Activated CD4-positive, alpha-beta T cell treated with anti-CD3 and anti-CD28 coated beads, Interleukin-2, Interleukin-4, amounts not matched to agents 100 ng/mL and 50 ng/mL, durations not matched to agents 16 hours and 8 hours (primary cell): ENCODE data around the gene CLEC10A.
"Not testable (repeated sequence)": the region's sequence is repeated elsewhere in the genome, so short reads cannot be mapped to it uniquely, and the experiment has no call there.

Experiments
- DNase-seq: peaks from one replicate; pipeline ENCODE4 v3.0.0-alpha.2; 2020; ENCODE audit warnings: low spot score

The CLEC10A gene

GRCh38 chr17:7108560-7108925 is 28.5 kb upstream of the CLEC10A start:
- no peak for DNase-seq

DNA sequence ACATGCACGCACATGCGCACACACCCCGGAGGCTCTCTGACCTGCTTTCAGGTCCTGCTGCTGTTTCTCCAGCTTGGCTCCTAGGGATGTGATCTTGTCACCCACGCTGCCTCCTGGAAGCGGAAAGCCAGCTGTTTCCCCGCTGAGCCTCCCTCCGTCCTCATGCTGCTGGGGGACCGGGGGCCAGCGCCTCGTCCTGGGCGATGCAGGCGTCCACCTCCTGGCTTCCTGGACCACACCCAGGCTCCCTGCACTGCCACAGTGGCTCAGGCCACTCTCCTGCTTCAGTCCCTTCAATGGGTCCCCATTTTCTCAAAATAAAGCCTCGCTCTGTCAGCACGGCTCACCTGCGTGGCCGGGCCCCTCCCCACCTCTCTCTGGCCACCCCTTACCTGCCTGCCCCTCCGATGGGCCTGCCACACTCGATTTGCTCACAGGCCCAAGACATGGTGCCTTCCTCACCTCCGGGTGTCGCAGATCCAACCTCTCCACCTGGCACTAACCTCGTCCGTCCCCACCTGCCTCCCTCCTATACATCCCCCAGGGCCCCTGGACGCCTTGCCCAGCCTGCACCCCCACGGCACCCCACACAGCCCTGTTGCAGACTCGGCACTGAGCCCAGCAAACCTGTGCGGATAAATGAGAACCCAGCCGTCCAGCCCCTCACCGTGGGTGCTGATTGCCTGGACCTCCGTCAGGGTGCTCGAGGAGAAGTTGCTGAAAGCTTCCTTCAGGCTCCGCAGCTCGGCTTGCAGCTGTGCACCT is 27.9 kb upstream of the CLEC10A start:
- no peak for DNase-seq

DNA sequence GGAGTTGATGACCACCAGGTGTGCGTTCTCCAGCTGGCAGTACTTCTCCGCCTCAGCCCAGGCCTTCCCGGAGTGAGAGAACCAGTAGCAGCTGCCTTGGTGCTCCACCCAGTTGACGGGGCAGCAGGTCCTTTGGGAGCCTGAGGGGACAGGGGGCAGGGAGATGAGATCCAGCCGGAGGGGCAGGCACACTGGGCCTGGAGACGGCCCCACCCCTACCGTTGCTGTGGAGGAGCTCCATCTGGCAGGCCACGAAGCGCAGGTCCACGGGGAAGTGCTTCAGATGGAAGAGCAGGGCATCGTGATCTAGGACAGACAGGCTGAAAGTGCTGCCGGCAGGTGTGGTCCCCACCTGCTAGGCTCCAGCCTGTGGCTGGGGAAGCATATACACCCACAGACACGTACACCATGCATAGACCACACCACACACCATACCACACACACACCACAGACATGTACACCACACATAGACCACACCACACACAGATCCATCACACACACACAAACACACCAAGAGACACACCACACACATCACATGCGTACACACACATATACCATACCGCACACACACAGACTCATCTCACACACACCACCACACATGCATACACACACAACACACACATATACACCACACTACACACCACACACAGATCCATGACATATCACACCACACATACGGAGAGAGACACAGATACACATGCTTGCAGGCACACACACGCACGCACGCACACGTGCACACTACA is 27.1 kb upstream of the CLEC10A start:
- DNase-seq = no peak

DNA sequence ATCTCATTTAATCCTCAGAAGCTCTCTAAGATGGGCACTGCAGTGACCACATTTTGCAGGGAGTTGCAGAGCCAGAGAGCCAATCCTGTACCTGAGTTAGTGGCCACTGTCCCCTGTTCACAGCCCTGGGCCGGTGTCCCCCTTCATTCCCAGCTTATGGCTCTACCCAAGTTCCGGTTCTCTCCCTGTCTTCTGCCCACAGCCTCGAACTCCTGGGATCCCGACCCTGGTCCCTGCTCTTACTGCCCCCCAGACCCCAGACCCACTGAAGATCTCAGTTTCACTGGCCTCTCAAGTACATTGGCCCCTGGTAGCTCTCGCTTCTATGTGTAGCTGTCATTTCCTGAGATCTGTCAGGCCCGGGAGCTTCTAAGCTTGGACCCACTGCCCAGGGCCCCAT is 22.4 kb upstream of the CLEC10A start:
- DNase-seq = no peak

- DNase-seq = no peak
Observed at GRCh38 chr17:7101531-7101930, 21.5 kb upstream of the CLEC10A start.

DNA sequence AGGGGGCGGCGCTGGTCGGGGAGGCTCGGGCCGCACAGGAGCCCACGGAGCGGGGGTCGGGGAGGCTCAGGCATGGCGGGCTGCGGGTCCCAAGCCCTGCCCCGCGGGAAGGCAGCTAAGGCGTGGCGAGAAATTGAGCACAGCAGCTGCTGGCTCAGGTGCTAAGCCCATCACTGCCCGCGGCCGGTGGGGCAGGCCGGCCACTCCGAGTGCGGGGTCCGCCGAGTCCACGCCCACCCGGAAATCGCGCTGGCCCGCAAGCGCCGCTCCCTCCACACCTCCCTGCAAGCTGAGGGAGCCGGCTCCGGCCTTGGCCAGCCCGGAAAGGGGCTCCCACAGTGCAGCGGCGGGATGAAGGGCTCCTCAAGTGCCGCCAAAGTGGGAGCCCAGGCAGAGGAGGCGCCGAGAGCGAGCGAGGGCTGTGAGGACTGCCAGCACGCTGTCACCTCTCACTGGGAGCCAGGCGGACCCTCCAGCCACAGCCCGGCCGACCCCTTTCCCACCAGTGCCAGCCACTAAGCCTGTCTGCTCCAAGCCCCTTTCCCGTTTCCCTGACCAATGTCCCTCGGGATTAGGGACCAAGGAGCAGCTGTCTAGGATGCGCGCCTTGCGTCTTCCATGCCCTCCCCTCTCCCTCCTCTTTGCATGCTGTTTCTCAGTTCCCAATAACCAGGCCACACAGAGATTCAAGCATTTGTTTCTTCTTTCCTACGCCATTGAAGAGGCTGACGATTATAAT is 20.8 kb upstream of the CLEC10A start:
- not testable (repeated sequence) for DNase-seq

- DNase-seq = no peak
Observed at GRCh38 chr17:7098802-7099459, 18.9 kb upstream of the CLEC10A start.

DNA sequence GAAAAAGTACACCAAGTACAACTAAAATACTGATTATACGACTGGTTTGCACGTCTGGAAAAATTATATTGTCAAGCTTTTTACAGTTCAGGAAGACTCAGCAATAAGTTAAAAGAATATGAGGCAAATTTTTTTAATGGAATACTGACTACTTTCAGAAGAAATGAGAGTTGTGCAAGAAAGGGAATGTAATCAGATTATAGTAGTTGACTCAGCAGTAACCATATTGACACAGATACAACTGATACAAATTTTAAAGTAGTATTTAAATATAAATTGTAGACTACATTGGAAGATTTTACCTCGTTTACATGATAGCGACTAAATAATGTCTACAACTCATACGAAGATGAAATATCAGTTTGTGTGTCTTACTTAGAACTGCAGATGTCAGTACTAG is 17.9 kb upstream of the CLEC10A start:
- DNase-seq = no peak

GRCh38 chr17:7095625-7096024 is 15.6 kb upstream of the CLEC10A start:
- DNase-seq = no peak

DNA sequence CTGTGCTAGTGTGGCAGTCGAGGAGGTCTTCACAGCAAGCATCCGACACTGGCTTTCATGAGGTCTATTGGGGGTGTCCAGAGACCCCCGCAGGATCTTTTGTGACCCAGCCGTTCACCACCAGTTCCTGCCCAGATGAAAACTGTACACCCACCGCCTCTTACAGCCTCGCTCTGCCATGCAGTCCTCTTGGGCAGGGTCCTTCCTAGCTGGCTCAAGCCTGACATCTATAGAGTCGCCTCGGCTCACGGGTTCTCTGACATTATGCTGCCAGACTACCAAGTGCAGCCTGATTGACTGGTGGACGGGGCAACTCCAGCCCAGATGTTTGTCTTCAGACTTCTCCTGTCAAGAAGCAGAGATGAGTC is 14.6 kb upstream of the CLEC10A start:
- no peak for DNase-seq

DNA sequence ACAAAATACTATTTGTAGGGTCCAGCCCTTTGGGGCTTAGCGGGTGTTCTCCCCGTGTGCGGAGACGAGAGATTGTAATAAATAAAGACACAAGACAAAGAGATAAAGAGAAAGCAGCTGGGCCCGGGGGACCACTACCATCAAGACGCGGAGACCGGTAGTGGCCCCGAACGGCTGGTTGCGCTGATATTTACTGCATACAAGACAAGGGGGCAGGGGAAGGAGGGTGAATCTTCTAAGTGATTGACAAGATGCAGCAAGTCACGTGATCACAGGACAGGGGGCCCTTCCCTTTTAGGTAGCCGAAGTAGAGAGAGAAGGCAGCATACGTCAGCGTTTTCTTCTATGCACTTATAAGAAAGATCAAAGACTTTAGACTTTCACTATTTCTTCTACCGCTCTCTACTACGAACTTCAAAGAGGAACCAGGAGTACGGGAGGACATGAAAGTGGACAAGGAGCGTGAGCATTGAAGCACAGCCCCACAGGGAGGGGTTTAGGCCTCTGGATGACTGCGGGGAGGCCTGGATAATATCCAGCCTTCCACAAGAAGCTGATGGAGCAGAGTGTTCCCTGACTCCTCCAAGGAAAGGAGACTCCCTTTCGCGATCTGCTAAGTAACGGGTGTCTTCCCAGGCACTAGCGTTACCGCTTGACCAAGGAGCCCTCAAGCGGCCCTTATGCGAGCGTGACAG is 11.4 kb upstream of the CLEC10A start:
- DNase-seq = not testable (repeated sequence)

GRCh38 chr17:7089570-7089969 is 9.5 kb upstream of the CLEC10A start:
- not testable (repeated sequence) for DNase-seq

GRCh38 chr17:7088442-7088841 is 8.4 kb upstream of the CLEC10A start:
- DNase-seq = not testable (repeated sequence)

DNA sequence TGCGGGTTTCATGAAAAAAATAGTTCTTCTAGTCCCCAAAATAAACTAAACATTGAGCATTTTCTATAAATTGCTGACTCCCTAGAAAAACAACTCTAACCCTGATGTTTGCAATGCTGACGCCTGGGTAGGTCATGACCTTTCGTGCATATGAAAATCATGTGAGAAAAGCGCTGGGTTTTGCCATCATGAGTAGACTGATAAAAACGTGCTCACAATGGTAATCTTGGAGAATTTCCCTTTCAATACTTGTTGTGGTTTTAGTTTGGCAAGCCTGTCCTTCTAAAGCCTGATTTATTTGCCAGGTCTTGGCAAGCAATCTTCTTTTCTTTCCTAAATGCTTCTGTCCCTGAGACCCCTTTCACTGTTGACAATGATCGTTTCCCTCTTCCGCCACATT is 4.0 kb upstream of the CLEC10A start:
- DNase-seq = no peak

DNA sequence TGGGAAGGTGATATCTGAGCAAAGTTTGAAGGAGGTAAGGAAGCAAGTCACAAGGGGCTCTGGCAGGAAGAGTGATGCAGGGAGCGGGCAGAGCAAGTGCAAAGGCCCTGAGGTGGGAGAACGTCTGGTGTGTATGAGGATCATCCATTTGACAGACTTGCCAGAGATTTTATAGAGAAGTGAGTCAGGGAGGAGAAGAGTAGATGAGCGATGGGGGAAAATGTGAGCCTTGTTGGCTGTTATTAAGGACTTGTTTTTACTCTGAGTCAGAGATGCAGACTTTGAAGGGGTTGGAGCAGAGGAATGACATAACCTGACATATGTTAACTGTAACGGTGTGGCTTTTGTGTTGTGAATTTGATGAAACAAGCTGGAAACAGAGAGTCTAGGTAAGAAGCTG is 3.5 kb upstream of the CLEC10A start:
- DNase-seq = no peak

- DNase-seq = no peak
Observed at GRCh38 chr17:7081341-7082062, 1.5 kb upstream of the CLEC10A start.

DNA sequence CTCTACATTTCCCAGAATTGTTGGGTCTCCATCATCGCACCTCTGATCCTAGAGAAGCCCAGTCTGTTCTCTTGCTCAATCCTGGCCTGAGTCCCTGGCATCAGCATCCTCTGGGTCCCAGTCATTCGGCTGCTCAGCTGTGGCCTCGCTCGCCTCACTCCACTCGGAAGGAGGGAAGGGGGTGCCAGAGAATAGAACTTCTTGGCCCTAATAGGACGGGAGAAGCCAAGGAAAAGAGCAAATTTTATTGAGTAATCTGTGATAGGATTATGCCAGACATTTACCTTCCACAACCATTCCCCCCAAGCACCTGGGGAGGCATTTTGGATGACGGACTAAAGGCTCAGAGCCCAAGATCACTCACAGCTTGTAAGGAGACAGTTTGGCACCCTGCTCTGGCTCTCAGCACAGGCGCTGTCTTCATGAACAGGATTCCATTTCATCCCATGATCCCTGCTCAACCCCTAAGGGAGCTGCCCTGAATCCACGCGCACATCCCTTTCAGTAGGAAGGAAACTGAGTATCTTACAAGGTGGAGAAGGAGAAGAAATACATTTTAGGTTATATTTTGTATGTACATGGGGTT is 498 bp upstream of the CLEC10A start:
- no peak for DNase-seq

- no peak for DNase-seq
Observed at GRCh38 chr17:7078711-7079110, 1.3 kb downstream of the CLEC10A start.

DNA sequence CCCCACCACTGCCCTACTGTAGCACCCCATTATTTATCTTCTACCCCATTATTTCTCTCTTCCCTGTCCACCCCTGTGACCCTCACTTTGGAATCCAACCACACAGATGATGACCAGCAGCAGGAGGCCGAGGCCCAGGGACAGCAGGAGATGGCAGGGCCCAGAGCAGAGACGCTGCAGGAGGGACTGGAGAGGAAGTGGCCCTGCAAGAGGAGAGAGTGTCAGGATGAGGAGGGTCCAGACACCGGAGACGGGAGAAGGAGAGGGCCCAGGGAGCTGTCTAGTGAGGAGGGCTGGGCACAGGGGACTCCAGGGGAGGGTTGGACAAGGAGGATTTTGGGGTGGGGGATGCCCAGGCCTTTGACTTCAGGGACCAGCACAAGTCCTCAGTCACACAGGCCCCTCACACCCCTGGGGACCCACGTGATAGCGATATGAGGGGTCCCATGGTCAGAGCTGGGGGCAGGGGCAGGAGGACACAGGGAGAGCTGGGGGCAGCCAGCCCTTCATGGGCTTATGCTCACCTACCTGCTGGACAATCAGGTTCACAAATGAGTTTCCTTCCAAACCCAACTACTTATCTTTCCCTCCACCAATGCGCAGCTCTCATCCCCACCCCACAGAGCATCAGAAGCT is 2.0 kb downstream of the CLEC10A start:
- no peak for DNase-seq

DNA sequence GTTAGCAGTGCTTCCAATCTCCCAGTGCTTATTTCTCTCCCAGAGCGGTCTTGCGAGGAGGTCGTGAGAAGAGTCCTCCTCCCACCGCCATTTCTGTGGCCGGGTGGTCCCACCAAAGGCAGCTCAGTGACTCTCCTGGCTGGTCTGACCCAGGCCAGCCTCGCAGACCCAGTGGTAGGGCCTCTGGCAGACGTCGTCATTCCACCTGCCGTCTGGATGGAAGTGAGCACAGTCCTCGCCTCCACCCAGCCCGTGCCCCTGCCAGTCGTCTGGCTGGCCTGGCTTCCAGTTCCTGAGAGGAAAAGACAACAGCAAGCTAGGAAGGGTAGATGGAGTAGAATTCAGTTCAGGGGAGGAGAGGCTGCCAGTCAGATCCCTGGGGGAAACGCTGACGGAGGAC is 5.1 kb downstream of the CLEC10A start:
- DNase-seq = no peak
